CD4-positive, alpha-beta T cell treated with Interleukin-12 subunit alpha and Interleukin-12 subunit beta, for 1 hour (primary cell): ENCODE results near the gene ERMP1.
"Not testable (repeated sequence)": the region's sequence is repeated elsewhere in the genome, so short reads cannot be mapped to it uniquely, and the experiment has no call there.

Source experiments
- DNase-seq: peaks from one replicate; pipeline ENCODE4 v3.0.0-alpha.2; 2020

Gene ERMP1

GRCh38 chr9:5779705-5780218, 53.2 kb downstream of the ERMP1 start:
- DNase-seq: not testable (repeated sequence)

- DNase-seq: no peak
Observed at GRCh38 chr9:5778805-5779204, 54.1 kb downstream of the ERMP1 start.

- DNase-seq: no peak
Observed at GRCh38 chr9:5773324-5773999, 59.5 kb downstream of the ERMP1 start.

GRCh38 chr9:5767968-5768932, 64.7 kb downstream of the ERMP1 start:
- no peak for DNase-seq

- no peak for DNase-seq
Observed at GRCh38 chr9:5764130-5764868, 68.6 kb downstream of the ERMP1 start.

GRCh38 chr9:5762421-5762820, 70.5 kb downstream of the ERMP1 start:
- DNase-seq: no peak

- no peak for DNase-seq
Observed at GRCh38 chr9:5760338-5760737, 72.6 kb downstream of the ERMP1 start.

GRCh38 chr9:5756633-5757032, 76.3 kb downstream of the ERMP1 start:
- no peak for DNase-seq

GRCh38 chr9:5750569-5750968, 82.3 kb downstream of the ERMP1 start:
- DNase-seq: no peak

GRCh38 chr9:5749306-5749705, 83.6 kb downstream of the ERMP1 start:
- no peak for DNase-seq

- DNase-seq: no peak
Observed at GRCh38 chr9:5748438-5748837, 84.5 kb downstream of the ERMP1 start.

GRCh38 chr9:5743109-5743508, 89.8 kb downstream of the ERMP1 start:
- no peak for DNase-seq

- no peak for DNase-seq
Observed at GRCh38 chr9:5736563-5737346, 96.2 kb downstream of the ERMP1 start.

GRCh38 chr9:5735072-5735471, 97.8 kb downstream of the ERMP1 start:
- no peak for DNase-seq
